Heart left ventricle (tissue), 13 donors: Measurements from ENCODE around the gene USP15.

Source experiments
- CTCF ChIP-seq, 12 donors: fragments of 200-600 bp; sonication (generic) in 4 of 12; IDR thresholded peaks; one replicate each; pipeline versions ENCODE4 v1.5.0 to v1.8.0; 2018 to 2022; ENCODE audit warnings: antibody characterized with exemption in 12 of 12, mild to moderate bottlenecking in 5 of 12
- POLR2A ChIP-seq, 2 donors: fragments of 450-650 bp; IDR thresholded peaks; one replicate each; pipeline ENCODE4 v1.6.1; 2017; ENCODE audit warnings: antibody characterized with exemption in 2 of 2, mild to moderate bottlenecking in 2 of 2, moderate library complexity in 2 of 2
- donor health status: ischemic (EF 13 %, LVEDD 7.1; RV severe dilation, severe dysfunction).
- donor health status: DM: no; HTN: yes; CAD: no.
- donor health status: DM: no; HTN: no; CAD: no.
- donor health status: ischemic (EF 25% LVEDD 6.9; RV normal size, moderate dysfunction).
- donor health status: ischemic (EF 25% LVEDD 5.7; RV mildly dilated, moderate dysfunction).
- donor health status: ischemic (EF 35%, LVEDD 5.7; RV mildly dilated, moderate dysfunction).
- donor health status: nonischemic (EF 11% LVEDD 7.7; RV severe dilation, severe dysfunction).
- donor health status: DM: yes; HTN: yes; CAD: no.
- donor health status: PGD.
- donor health status: ischemic (EF 29% LVEDD 5.4; RV normal size, mild dysfunction).
- donor health status: nonischemic (EF 23%, LVEDD 6.1; RV moderate dilation, normal function).

- TF ChIP-seq POLR2A (IDR thresholded peaks at IDR 0.05), result no peak
- no peak for TF ChIP-seq CTCF (IDR thresholded peaks at IDR 0.05)
Measured at GRCh38 chr12:62239571-62239970, 20.6 kb upstream of the USP15 start.
